Measurements from ENCODE around the gene OPCML. TPM values are rescaled to one million over a fixed set of nuclear protein-coding genes. Genes with fewer than 3 reads are reported as not detected.

The OPCML gene
- polyA plus RNA-seq, 1 donor from 2014 or later, result 11.6 TPM

- Histone ChIP-seq H3K27me3 (ENCODE audit: insufficient read depth, low read depth, low read length) (no peaks in the 10 kb centered on the region), H3K27ac (ENCODE audit: low read length) (no peak overlapping the region)
Measured at GRCh38 chr11:132751516-132752250, 780.6 kb downstream of the OPCML start.

GRCh38 chr11:132746305-132746704 is 786.0 kb downstream of the OPCML start:
- H3K27ac ChIP-seq (ENCODE audit: low read length), result no peak overlapping the region
- TF ChIP-seq SMC3 (conservative IDR thresholded peaks at IDR 0.05; ENCODE audit: poor library complexity) (no peak), TAF1 (IDR thresholded peaks at IDR 0.05; ENCODE audit: low read depth) (no peak)
- no peaks in the 10 kb centered on the region for H3K9me3 ChIP-seq (ENCODE audit: low read length)
- H3F3A ChIP-seq (ENCODE audit: insufficient read depth, low read length, poor library complexity, severe bottlenecking), result no peaks in the 10 kb centered on the region
- H3K4me2 ChIP-seq (ENCODE audit: low read length), result no peak overlapping the region
- no peaks in the 10 kb centered on the region for H3K27me3 ChIP-seq (ENCODE audit: insufficient read depth, low read depth, low read length)
- no peak overlapping the region for H3K9ac ChIP-seq (ENCODE audit: low read length)
- H3K4me3 ChIP-seq (ENCODE audit: low read length), result no peak overlapping the region
- no peaks in the 10 kb centered on the region for H4K20me1 ChIP-seq (ENCODE audit: insufficient read depth)
- H3K36me3 ChIP-seq (ENCODE audit: insufficient read depth, low read length), result no peaks in the 10 kb centered on the region
- H3K9me2 ChIP-seq (ENCODE audit: insufficient read depth, low read length), result no peaks in the 10 kb centered on the region
- H3K79me2 ChIP-seq (replicated peaks; ENCODE audit: insufficient read depth, low read length), result no peaks in the 10 kb centered on the region
- no peak overlapping the region for H2AFZ ChIP-seq (ENCODE audit: low read depth, low read length)

More at GRCh38 chr11:132751516-132752250, 780.6 kb downstream of the OPCML start:
- H3K9me2 ChIP-seq (ENCODE audit: insufficient read depth, low read length), result no peaks in the 10 kb centered on the region
- TF ChIP-seq SMC3 (conservative IDR thresholded peaks at IDR 0.05; ENCODE audit: poor library complexity) (no peak), EP300 (conservative IDR thresholded peaks at IDR 0.05; ENCODE audit: poor library complexity, severe bottlenecking) (no peak), REST (IDR thresholded peaks at IDR 0.05; ENCODE audit: borderline replicate concordance) (no peak), EZH2 (IDR thresholded peaks at IDR 0.05; ENCODE audit: borderline replicate concordance, insufficient read depth, low read length, poor library complexity, severe bottlenecking) (no peak), MXI1 (conservative IDR thresholded peaks at IDR 0.05; ENCODE audit: poor library complexity, severe bottlenecking) (no peak), RAD21 (conservative IDR thresholded peaks at IDR 0.05) (no peak), TAF1 (IDR thresholded peaks at IDR 0.05; ENCODE audit: low read depth) (no peak), POLR2AphosphoS5 (IDR thresholded peaks at IDR 0.05) (no peak), CTCF (IDR thresholded peaks at IDR 0.05; ENCODE audit: poor library complexity, severe bottlenecking) (no peak)
- no peak overlapping the region for H3K9ac ChIP-seq (ENCODE audit: low read length)
- no peak overlapping the region for H3K4me2 ChIP-seq (ENCODE audit: low read length)
- H3K9me3 ChIP-seq (ENCODE audit: low read length), result no peaks in the 10 kb centered on the region
- no peaks in the 10 kb centered on the region for H3F3A ChIP-seq (ENCODE audit: insufficient read depth, low read length, poor library complexity, severe bottlenecking)
- no peak overlapping the region for H2AFZ ChIP-seq (ENCODE audit: low read depth, low read length)
- no peak overlapping the region for H3K4me3 ChIP-seq (ENCODE audit: low read length)
- H3K79me2 ChIP-seq (replicated peaks; ENCODE audit: insufficient read depth, low read length), result no peaks in the 10 kb centered on the region
- H4K20me1 ChIP-seq (ENCODE audit: insufficient read depth), result no peaks in the 10 kb centered on the region
- H3K36me3 ChIP-seq (ENCODE audit: insufficient read depth, low read length), result no peaks in the 10 kb centered on the region
